Activated B cell treated with CpG ODN at 0.5 μM for 24 hours (primary cell): ENCODE data around the gene CRADD. TPM values are rescaled to one million over a fixed set of nuclear protein-coding genes. Genes with fewer than 3 reads are reported as not detected.

ENCODE experiments used
- ATAC-seq: fragments of 200-7000 bp; cut with Tn5 transposase; one replicate; pipeline ENCODE4 v1.10.0; 2021; ENCODE audit warnings: low read depth, mild to moderate bottlenecking, moderate library complexity
- CTCF ChIA-PET: fragments of 350-600 bp; sonication (Branson Sonifier 250); formaldehyde crosslinking; loops from one replicate; lab custom pipeline; 2021; ENCODE audit warnings: antibody characterized with exemption; lab: Charles Lee
- POLR2A ChIA-PET: fragments of 350-600 bp; sonication (Branson Sonifier 250); formaldehyde crosslinking; loops from one replicate; lab custom pipeline; 2021; ENCODE audit warnings: antibody characterized with exemption; lab: Charles Lee
- DNase-seq: peaks from one replicate; pipeline ENCODE4 v3.0.0; 2022
- H3K27ac Mint-ChIP-seq: one replicate; pipeline ENCODE4 v1.8.0; 2020; ENCODE audit warnings: mixed read lengths
- H3K27me3 Mint-ChIP-seq: one replicate; pipeline ENCODE4 v1.8.0; 2021; ENCODE audit warnings: mixed read lengths
- H3K36me3 Mint-ChIP-seq: one replicate; pipeline ENCODE4 v1.8.0; 2021; ENCODE audit warnings: low read depth, mixed read lengths
- H3K4me1 Mint-ChIP-seq: one replicate; pipeline ENCODE4 v1.8.0; 2021; ENCODE audit warnings: mixed read lengths
- H3K4me3 Mint-ChIP-seq: one replicate; pipeline ENCODE4 v1.8.0; 2020; ENCODE audit warnings: mild to moderate bottlenecking, mixed read lengths
- H3K9me3 Mint-ChIP-seq: one replicate; pipeline ENCODE4 v1.8.0; 2020; ENCODE audit warnings: mixed read lengths
- intact Hi-C: fragments of 100-400 bp; cut with micrococcal nuclease; formaldehyde crosslinking; loops from one replicate; pipeline ENCODE4 v1.15.1; 2024
- total RNA-seq: library from RNA; stranded (reverse); gene quantifications from 2 replicates; pipeline ENCODE4 v1.2.3, GENCODE V29; 2022
- TF ChIP-seq, protein P1 (sequence below): fragments of 200-600 bp; IDR thresholded peaks from one replicate; pipeline ENCODE4 v1.8.0; 2022; ENCODE audit warnings: antibody characterized with exemption, mild to moderate bottlenecking

CRADD gene
- total RNA-seq, 1 donor from 2014 or later: 15.3 TPM

DNA sequence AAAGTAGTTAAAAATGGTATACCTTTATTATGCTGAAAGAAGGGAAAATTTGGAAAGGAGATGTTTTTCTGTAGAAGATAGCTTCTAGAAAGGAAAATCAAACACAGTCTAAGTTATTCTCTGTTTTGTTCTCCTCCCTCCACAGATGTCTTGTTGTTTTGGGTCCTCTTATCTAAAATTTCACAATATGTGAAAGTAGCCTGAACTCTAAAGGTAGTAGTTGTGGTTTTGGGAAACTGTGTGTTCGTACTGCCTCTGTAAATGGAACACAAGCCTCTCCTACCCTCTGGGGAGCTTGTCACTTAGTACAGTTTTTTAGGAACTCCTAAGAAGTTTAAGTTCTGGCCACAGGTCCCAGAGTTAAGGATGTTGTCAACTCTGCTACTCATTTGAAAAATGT is 112.6 kb downstream of the CRADD start:
- Mint-ChIP-seq H3K27me3 (no peaks in the 10 kb centered on the region), H3K9me3 (peaks cover 3% of the 10 kb centered on the region), H3K4me3 (no peak overlapping the region), H3K27ac (no peak overlapping the region), H3K36me3 (peaks cover 2% of the 10 kb centered on the region), H3K4me1 (peaks cover 20% of the 10 kb centered on the region)
- intact Hi-C loops: no loop called here
- CTCF ChIA-PET: no interaction called here
- POLR2A ChIA-PET: no interaction called here
- DNase-seq: no peak
- no peak for ATAC-seq
- TF ChIP-seq, protein P1, sequence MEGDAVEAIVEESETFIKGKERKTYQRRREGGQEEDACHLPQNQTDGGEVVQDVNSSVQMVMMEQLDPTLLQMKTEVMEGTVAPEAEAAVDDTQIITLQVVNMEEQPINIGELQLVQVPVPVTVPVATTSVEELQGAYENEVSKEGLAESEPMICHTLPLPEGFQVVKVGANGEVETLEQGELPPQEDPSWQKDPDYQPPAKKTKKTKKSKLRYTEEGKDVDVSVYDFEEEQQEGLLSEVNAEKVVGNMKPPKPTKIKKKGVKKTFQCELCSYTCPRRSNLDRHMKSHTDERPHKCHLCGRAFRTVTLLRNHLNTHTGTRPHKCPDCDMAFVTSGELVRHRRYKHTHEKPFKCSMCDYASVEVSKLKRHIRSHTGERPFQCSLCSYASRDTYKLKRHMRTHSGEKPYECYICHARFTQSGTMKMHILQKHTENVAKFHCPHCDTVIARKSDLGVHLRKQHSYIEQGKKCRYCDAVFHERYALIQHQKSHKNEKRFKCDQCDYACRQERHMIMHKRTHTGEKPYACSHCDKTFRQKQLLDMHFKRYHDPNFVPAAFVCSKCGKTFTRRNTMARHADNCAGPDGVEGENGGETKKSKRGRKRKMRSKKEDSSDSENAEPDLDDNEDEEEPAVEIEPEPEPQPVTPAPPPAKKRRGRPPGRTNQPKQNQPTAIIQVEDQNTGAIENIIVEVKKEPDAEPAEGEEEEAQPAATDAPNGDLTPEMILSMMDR: no peak

DNA sequence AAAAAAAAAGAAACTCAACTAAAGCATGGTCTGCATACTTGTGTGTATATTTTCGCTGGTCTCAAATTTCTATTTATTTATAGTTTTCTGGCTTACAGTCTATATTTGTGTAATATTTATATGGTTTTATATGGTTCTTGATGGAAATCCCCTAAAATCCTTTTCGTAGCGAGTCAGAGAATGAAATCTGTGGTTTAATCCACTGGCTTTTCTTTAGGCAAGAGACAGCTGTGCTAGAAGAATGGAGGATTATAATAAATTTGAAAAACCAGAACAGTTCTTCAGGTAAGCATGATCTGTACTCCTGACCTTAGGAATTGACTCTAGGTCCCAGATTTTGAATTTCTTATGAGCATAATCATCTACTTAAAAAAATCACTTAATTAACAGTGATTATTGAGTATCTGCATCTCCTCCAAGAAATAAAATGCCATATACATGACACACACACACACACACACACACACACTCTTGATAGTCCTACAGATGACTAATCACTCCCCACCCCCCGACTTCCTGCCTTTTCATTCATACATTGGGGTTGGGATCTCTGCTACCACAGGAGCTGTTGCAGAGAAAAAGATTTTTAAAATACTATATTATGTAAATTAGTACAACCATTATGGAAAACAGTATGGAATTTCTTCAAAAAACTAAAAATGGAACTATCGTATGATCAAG is 113.4 kb downstream of the CRADD start:
- intact Hi-C loops: no loop called here
- peaks cover 12% of the 10 kb centered on the region for H3K4me1 Mint-ChIP-seq
- CTCF ChIA-PET: no interaction called here
- H3K9me3 Mint-ChIP-seq: peaks cover 3% of the 10 kb centered on the region
- TF ChIP-seq, protein P1: no peak
- ATAC-seq (no peak), DNase-seq (no peak)
- peaks cover 2% of the 10 kb centered on the region for H3K36me3 Mint-ChIP-seq
- no peak overlapping the region for H3K27ac Mint-ChIP-seq
- POLR2A ChIA-PET: no interaction called here
- no peak overlapping the region for H3K4me3 Mint-ChIP-seq
- no peaks in the 10 kb centered on the region for H3K27me3 Mint-ChIP-seq

DNA sequence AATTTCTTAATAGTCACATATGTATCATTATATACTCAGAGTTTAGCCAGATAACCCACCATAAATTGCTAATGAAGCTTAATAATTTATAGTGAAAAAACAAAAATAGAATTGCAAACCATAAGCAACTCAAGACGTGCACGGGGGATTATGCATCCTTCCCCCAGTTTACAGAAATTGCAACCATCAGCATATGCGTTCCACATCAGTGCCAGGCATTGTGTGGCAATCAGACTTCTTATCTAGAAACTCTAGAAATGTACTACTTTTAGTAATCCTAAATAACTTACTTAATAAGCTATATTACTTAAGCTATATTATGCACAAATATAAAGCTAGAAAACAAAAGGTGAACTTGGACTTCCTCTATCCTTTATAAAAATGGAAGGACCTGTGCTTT is 115.8 kb downstream of the CRADD start:
- peaks cover 11% of the 10 kb centered on the region for H3K4me1 Mint-ChIP-seq
- POLR2A ChIA-PET: no interaction called here
- H3K27ac Mint-ChIP-seq: no peak overlapping the region
- CTCF ChIA-PET: no interaction called here
- ATAC-seq: no peak
- H3K4me3 Mint-ChIP-seq: no peak overlapping the region
- H3K9me3 Mint-ChIP-seq: peaks cover 1% of the 10 kb centered on the region
- no peaks in the 10 kb centered on the region for H3K27me3 Mint-ChIP-seq
- intact Hi-C loops: no loop called here
- no peak for DNase-seq
- H3K36me3 Mint-ChIP-seq: peaks cover under 1% of the 10 kb centered on the region
- TF ChIP-seq, protein P1: no peak

DNA sequence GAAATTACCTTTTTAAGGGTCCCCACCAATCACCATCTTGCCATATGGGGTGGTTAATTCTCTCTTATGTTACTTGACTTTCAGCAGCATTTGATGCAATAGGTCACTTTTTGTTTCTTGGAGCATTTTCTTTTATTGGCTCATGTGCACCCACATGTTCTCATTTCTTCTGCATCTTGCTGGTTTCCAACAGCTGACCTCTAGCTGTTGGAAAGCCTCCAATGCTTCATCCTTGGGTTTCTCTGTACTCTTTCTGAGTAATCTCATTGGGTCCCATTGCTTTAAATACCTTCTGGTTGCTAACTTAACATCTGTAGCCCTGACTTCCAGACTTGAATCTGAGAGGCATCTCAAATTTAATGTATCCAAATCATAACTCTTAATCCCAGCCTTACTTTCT is 116.8 kb downstream of the CRADD start:
- no peaks in the 10 kb centered on the region for H3K27me3 Mint-ChIP-seq
- ChIA-PET CTCF (no interaction called here), POLR2A (no interaction called here)
- no peak overlapping the region for H3K4me3 Mint-ChIP-seq
- H3K4me1 Mint-ChIP-seq: peaks cover 10% of the 10 kb centered on the region
- TF ChIP-seq, protein P1: no peak
- DNase-seq: no peak
- no peaks in the 10 kb centered on the region for H3K36me3 Mint-ChIP-seq
- H3K9me3 Mint-ChIP-seq: no peaks in the 10 kb centered on the region
- intact Hi-C loops: no loop called here
- no peak overlapping the region for H3K27ac Mint-ChIP-seq
- no peak for ATAC-seq

DNA sequence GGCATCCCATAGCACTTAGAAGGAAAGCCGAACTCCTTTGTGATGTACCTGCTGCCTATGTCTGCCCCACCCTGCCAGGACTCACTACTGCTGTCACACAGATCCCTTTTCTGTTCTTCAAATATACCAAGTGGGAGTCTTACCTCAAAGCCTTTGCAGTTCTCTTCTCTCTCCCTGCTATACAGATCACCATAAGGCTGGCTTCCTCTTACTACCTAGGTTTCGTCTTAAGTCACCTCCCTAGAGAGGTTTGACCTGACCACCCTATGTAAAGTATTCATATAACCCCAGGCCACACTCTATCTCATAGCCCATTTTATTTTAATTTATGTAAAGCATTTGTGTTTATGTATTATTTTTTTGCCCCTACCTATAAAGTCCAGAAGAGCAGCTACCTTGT is 117.6 kb downstream of the CRADD start:
- POLR2A ChIA-PET: no interaction called here
- CTCF ChIA-PET: no interaction called here
- no peaks in the 10 kb centered on the region for H3K9me3 Mint-ChIP-seq
- H3K4me1 Mint-ChIP-seq: peaks cover 3% of the 10 kb centered on the region
- DNase-seq (no peak), ATAC-seq (no peak)
- TF ChIP-seq, protein P1: no peak
- H3K27me3 Mint-ChIP-seq: no peaks in the 10 kb centered on the region
- H3K27ac Mint-ChIP-seq: no peak overlapping the region
- intact Hi-C loops: no loop called here
- peaks cover 5% of the 10 kb centered on the region for H3K36me3 Mint-ChIP-seq
- no peak overlapping the region for H3K4me3 Mint-ChIP-seq
